CD4-positive, alpha-beta T cell (primary cell): ENCODE results near the gene SNN. TPM values are rescaled to one million over a fixed set of nuclear protein-coding genes. Genes with fewer than 3 reads are reported as not detected.

Experiments
- ATAC-seq: fragments of 200-7000 bp; cut with Tn5 transposase; one replicate; pipeline ENCODE4 v1.10.0; 2022; ENCODE audit warnings: mild to moderate bottlenecking; ENCODE audit not compliant: poor library complexity
- CTCF ChIA-PET: fragments of 350-600 bp; sonication (Branson Sonifier 250); formaldehyde crosslinking; loops from one replicate; lab custom pipeline; 2021; ENCODE audit warnings: antibody characterized with exemption, inconsistent platforms; lab: Charles Lee
- POLR2A ChIA-PET: fragments of 350-600 bp; sonication (Branson Sonifier 250); formaldehyde crosslinking; loops from one replicate; lab custom pipeline; 2021; ENCODE audit warnings: antibody characterized with exemption, inconsistent platforms; lab: Charles Lee
- DNase-seq, 14 experiments: peaks; one replicate each; pipeline ENCODE4 v3.0.0-alpha.2; 2013 to 2020; ENCODE audit warnings: mixed read lengths in 2 of 14
- H3K27ac ChIP-seq, 2 donors: one replicate each; pipeline versions ENCODE4 v1.5.1 to v1.7.0; 2013; ENCODE audit warnings: low read length in 2 of 2, low read depth in 1 of 2, mild to moderate bottlenecking in 1 of 2
- H3K27me3 ChIP-seq, 2 experiments: 1 replicate in 1 of 2; 2 replicates in 1 of 2; pipeline versions ENCODE4 v1.6.1 to v1.7.0; 2013; ENCODE audit warnings: low read length in 2 of 2, control low read depth in 1 of 2, mild to moderate bottlenecking in 1 of 2, moderate library complexity in 1 of 2; ENCODE audit not compliant: insufficient read depth in 2 of 2, control insufficient read depth in 1 of 2
- H3K36me3 ChIP-seq: one replicate; pipeline ENCODE4 v1.6.1; 2013; ENCODE audit warnings: low read length, control low read depth; ENCODE audit not compliant: insufficient read depth
- H3K4me1 ChIP-seq: one replicate; pipeline ENCODE4 v1.6.1; 2013; ENCODE audit warnings: low read length, control low read depth; ENCODE audit not compliant: insufficient read depth
- H3K4me3 ChIP-seq: one replicate; pipeline ENCODE4 v1.5.1; 2013; ENCODE audit warnings: mild to moderate bottlenecking, low read length, moderate library complexity
- H3K9me3 ChIP-seq, 2 experiments: 1 replicate in 1 of 2; 2 replicates in 1 of 2; pipeline versions ENCODE4 v1.6.1 to v1.7.0; 2013; ENCODE audit warnings: low read length in 2 of 2, mild to moderate bottlenecking in 2 of 2, control low read depth in 1 of 2, moderate library complexity in 1 of 2; ENCODE audit not compliant: control insufficient read depth in 1 of 2, insufficient read depth in 1 of 2
- H3K27ac Mint-ChIP-seq: one replicate; pipeline ENCODE4 v1.8.0; 2020; ENCODE audit warnings: mixed read lengths
- H3K27me3 Mint-ChIP-seq: one replicate; pipeline ENCODE4 v1.8.0; 2021; ENCODE audit warnings: mixed read lengths
- H3K36me3 Mint-ChIP-seq: one replicate; pipeline ENCODE4 v1.8.0; 2021; ENCODE audit warnings: low read depth, mixed read lengths
- H3K4me1 Mint-ChIP-seq: one replicate; pipeline ENCODE4 v1.8.0; 2021; ENCODE audit warnings: low read depth, mixed read lengths
- H3K4me3 Mint-ChIP-seq: one replicate; pipeline ENCODE4 v1.8.0; 2020; ENCODE audit warnings: mild to moderate bottlenecking, mixed read lengths
- H3K9me3 Mint-ChIP-seq: one replicate; pipeline ENCODE4 v1.8.0; 2020; ENCODE audit warnings: mixed read lengths
- CTCF ChIP-seq: fragments of 200-600 bp; IDR thresholded peaks from one replicate; pipeline ENCODE4 v1.8.0; 2022; ENCODE audit warnings: antibody characterized with exemption, mild to moderate bottlenecking
- intact Hi-C, 2 experiments: fragments of 100-400 bp; cut with DNase I in 1 of 2; cut with micrococcal nuclease in 1 of 2; formaldehyde crosslinking; loops; one replicate each; pipeline versions ENCODE4 v1.15.1 to v1.9.0; 2023 to 2025; cut with DNase I, micrococcal nuclease
- total RNA-seq, 174 experiments: library from RNA in 2 of 174; stranded (reverse) in 2 of 174; gene quantifications; one replicate each; pipeline ENCODE4 v1.2.3 and lab custom pipeline; 2021 to 2026

The SNN gene
- total RNA-seq, 2 experiments from 2014 or later = 76.3 to 79.7 TPM

GRCh38 chr16:11655655-11656054 is 12.6 kb upstream of the SNN start:
- no peak for TF ChIP-seq CTCF
- Mint-ChIP-seq H3K9me3 (no peaks in the 10 kb centered on the region), H3K27me3 (no peaks in the 10 kb centered on the region), H3K4me1 (peaks cover 9% of the 10 kb centered on the region), H3K4me3 (no peak overlapping the region), H3K27ac (no peak overlapping the region), H3K36me3 (no peaks in the 10 kb centered on the region)
- Histone ChIP-seq H3K36me3 (no peaks in the 10 kb centered on the region), H3K4me3 (no peak overlapping the region), H3K4me1 (peaks cover 38% of the 10 kb centered on the region), H3K27me3 (no peaks in the 10 kb centered on the region), H3K9me3 (no peaks in the 10 kb centered on the region), H3K27ac (no peak overlapping the region)
- intact Hi-C loops = no loop called here
- ATAC-seq (no peak), DNase-seq (no peak)
- POLR2A ChIA-PET = no interaction called here
- CTCF ChIA-PET = no interaction called here

DNA sequence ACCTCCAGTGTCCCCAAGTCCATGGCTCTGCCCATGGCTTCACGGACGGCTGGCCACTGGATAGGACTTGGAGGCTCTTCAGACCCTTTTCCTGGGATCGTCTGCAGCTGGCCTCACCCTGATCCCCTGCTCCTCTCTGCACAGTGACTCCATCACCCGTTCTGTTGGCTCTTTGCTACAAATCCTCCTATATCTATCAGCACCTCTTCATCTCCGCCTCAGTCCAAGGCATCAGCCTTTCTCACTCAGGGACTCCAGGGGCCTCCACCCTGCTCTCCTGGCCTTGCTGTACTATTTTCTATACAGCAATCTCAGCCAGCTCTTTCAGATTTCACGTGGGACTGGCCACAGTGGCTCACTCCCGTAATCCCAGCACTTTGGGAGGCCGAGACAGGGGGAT is 10.7 kb upstream of the SNN start:
- Histone ChIP-seq H3K27ac (no peak overlapping the region), H3K9me3 (no peaks in the 10 kb centered on the region), H3K27me3 (no peaks in the 10 kb centered on the region), H3K36me3 (no peaks in the 10 kb centered on the region), H3K4me3 (no peak overlapping the region), H3K4me1 (peaks cover 29% of the 10 kb centered on the region)
- ATAC-seq = no peak
- H3K4me1 Mint-ChIP-seq = peaks cover 9% of the 10 kb centered on the region
- DNase-seq = no peak
- ChIA-PET CTCF (no interaction called here), POLR2A (interaction anchor here (0.8 kb wide), 1 partner anchor 27 kb away, joined by 5 read pairs; no protein-coding TSS in a partner anchor)
- no peaks in the 10 kb centered on the region for H3K36me3 Mint-ChIP-seq
- intact Hi-C loops = no loop called here
- TF ChIP-seq CTCF = no peak
- H3K4me3 Mint-ChIP-seq = no peak overlapping the region
- no peaks in the 10 kb centered on the region for H3K27me3 Mint-ChIP-seq
- no peak overlapping the region for H3K27ac Mint-ChIP-seq
- no peaks in the 10 kb centered on the region for H3K9me3 Mint-ChIP-seq

DNA sequence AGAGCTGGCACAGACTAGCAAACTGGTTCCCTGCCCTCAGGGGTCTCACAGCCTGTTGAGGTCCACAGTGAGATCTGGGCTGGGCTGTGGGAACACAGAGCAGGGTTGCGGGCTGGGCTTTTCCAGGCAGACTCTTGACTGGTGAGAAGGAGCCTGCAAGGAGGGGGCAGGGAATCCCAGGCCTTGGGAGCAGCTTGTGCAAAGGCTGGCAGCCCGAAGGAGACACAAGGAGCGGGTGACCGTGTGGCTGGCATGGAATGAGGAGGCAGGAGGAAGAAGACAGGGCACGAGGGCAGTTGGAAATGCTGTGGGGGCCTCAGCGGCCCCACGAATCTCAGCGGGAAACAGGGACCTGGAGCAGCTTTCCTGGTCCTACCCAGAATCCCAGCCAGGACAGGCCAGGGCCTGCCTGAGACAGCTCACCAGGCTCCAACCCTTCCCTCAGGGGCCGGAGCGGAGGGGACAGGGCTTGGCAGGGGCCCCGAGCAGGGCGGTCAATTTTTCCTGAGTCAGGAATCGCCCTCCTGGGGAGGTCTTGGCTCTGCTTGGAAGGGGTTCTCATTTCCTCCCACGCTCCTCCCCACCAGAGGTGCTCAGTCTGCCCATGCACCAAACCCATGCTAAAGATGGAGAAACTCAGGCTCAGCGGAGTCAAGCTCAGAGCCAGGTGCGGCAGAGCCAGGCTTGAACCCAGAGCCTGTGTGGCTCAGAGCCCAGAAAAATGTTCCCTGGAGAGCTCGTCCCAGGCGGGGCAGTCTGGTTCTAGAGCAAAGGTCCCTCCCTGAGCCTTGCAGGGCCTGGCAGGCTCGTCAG is 9.2 kb upstream of the SNN start:
- no peak overlapping the region for H3K27ac ChIP-seq
- no peaks in the 10 kb centered on the region for H3K9me3 ChIP-seq
- POLR2A ChIA-PET = no interaction called here
- H3K4me3 ChIP-seq = no peak overlapping the region
- Mint-ChIP-seq H3K4me1 (peaks cover 9% of the 10 kb centered on the region), H3K36me3 (no peaks in the 10 kb centered on the region), H3K27me3 (no peaks in the 10 kb centered on the region), H3K9me3 (no peaks in the 10 kb centered on the region), H3K4me3 (no peak overlapping the region), H3K27ac (no peak overlapping the region)
- intact Hi-C loops = no loop called here
- H3K4me1 ChIP-seq = peaks cover 35% of the 10 kb centered on the region
- no peaks in the 10 kb centered on the region for H3K36me3 ChIP-seq
- no peak for TF ChIP-seq CTCF
- DNase-seq (no peak), ATAC-seq (no peak)
- H3K27me3 ChIP-seq = no peaks in the 10 kb centered on the region
- CTCF ChIA-PET = interaction anchor here (1.0 to 1.2 kb wide), 3 partner anchors 121 to 409 kb away, joined by 3 to 5 read pairs (median 4); no protein-coding TSS in a partner anchor
